ENCODE data around the gene NCAPD2. TPM values are rescaled to one million over a fixed set of nuclear protein-coding genes. Genes with fewer than 3 reads are reported as not detected.
A peak's percentile ranks its signal among the peaks of the same experiment; 100 is the strongest.
"Not testable (repeated sequence)": the region's sequence is repeated elsewhere in the genome, so short reads cannot be mapped to it uniquely, and the experiment has no call there.

Gene NCAPD2
- total and polyA plus RNA-seq, 12 donors = 6.6 to 33.9 (median 20.9) TPM

DNA sequence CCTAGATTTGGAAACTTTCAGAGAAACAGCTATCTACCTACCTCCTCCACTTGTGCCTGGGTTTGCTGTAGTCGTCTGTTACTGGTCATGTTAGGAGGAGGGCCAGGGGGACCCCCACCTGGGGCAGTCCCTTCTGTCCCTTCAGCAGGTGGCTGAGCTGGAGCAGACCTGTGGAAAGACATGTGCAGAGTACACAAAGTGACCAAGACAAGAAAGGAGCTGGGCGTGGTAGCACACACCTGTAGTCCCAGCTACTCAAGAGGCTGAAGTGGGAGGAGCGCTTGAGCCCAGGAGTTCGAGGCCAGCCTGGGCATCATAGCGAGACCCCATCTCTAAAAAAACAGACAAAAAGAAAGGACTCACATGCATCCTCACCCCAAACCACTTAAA lies 27.7 kb upstream of the NCAPD2 start:
- Histone ChIP-seq H3K4me3 (no peak overlapping the region), H3K9me3 (replicated peaks in 1 of 3) (no peaks in the 10 kb centered on the region), H3K36me3 (replicated peaks in 1 of 2) (peaks cover 0 to 50% of the 10 kb centered on the region in 2 donors), H3K27me3 (no peaks in the 10 kb centered on the region), H3K4me1 (replicated peaks in 1 of 2) (peaks cover 17 to 24% of the 10 kb centered on the region in 2 donors), H3K27ac (no peak overlapping the region)
- 89 to 95% (median 92%) methylated on average over 5 of the region's 5 CpGs for WGBS, 4 donors
- TF ChIP-seq POLR2A (IDR thresholded peaks at IDR 0.05) (no peak), CTCF (IDR thresholded peaks at IDR 0.05) (no peak)
- intact Hi-C loops (cut with DNase I) = loop anchor here (5.0 to 10.0 kb wide), 2 partner anchors 134 to 141 kb away; no protein-coding TSS in a partner anchor
- no peak for DNase-seq

DNA sequence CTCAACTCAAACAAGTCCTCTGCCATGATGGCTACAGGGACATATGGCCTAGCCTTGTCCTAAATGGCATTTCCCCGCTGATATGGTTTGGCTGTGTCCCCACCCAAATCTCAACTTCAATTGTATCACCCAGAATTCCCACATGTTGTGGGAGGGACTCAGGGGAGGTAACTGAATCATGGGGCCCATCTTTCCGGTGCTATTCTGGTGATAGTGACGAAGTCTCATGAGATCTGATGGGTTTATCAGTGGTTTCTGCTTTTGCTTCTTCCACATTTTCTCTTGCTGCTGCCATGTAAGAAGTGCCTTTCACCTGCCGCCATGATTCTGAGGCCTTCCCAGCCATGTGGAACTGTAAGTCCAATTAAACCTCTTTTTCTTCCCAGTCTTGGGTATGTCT lies 27.2 kb upstream of the NCAPD2 start:
- peaks cover 0 to 44% of the 10 kb centered on the region in 2 donors for H3K36me3 ChIP-seq (replicated peaks in 1 of 2)

GRCh38 chr12:6467571-6468282 lies 26.2 kb upstream of the NCAPD2 start:
- intact Hi-C loops (cut with DNase I) = loop anchor here (5.0 to 10.0 kb wide), 2 partner anchors 135 to 143 kb away; no protein-coding TSS in a partner anchor
- H3K4me1 ChIP-seq (replicated peaks in 1 of 2) = peaks cover 19 to 27% of the 10 kb centered on the region in 2 donors
- H3K27ac ChIP-seq; DNase-seq; H3K4me3 ChIP-seq; H3K27me3 ChIP-seq; H3K9me3 ChIP-seq (replicated peaks in 1 of 3): not testable (repeated sequence)
- 94 to 99% (median 97%) methylated on average over 9 of the region's 9 CpGs for WGBS, 4 donors
- peaks cover 0 to 34% of the 10 kb centered on the region in 2 donors for H3K36me3 ChIP-seq (replicated peaks in 1 of 2)

More for the DNA sequence above, 27.2 kb upstream of the NCAPD2 start:
- H3K27me3 ChIP-seq; H3K4me3 ChIP-seq; H3K9me3 ChIP-seq (replicated peaks in 1 of 3); H3K27ac ChIP-seq; DNase-seq: not testable (repeated sequence)
- H3K4me1 ChIP-seq (replicated peaks in 1 of 2) = peaks cover 19 to 27% of the 10 kb centered on the region in 2 donors
- intact Hi-C loops (cut with DNase I) = loop anchor here (5.0 to 10.0 kb wide), 2 partner anchors 134 to 142 kb away; no protein-coding TSS in a partner anchor
- WGBS, 4 donors = 95 to 98% (median 96%) methylated on average over 4 of the region's 4 CpGs

DNA sequence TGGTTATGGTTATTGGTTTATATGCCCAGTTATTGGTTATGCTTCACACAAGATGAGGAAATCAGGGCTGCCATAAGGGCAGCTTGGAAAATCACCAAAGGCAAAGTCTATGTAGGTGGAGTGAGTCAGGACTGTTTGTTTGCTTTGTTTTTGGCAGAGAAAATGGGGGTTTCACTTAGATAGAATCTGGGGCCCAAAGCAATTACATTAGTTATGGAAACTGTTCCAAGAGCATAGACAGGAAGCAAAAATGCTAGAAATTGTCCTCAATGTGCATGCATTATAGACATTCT lies 25.7 kb upstream of the NCAPD2 start:
- H3K27me3 ChIP-seq = no peaks in the 10 kb centered on the region
- H3K27ac ChIP-seq = no peak overlapping the region
- DNase-seq = no peak
- H3K4me1 ChIP-seq (replicated peaks in 1 of 2) = peaks cover 19 to 27% of the 10 kb centered on the region in 2 donors
- no peak overlapping the region for H3K4me3 ChIP-seq
- intact Hi-C loops (cut with DNase I) = loop anchor here (5.0 to 10.0 kb wide), 2 partner anchors 136 to 143 kb away; no protein-coding TSS in a partner anchor
- H3K9me3 ChIP-seq (replicated peaks in 1 of 3) = no peaks in the 10 kb centered on the region
- peaks cover 0 to 29% of the 10 kb centered on the region in 2 donors for H3K36me3 ChIP-seq (replicated peaks in 1 of 2)
- TF ChIP-seq CTCF (IDR thresholded peaks at IDR 0.05) (no peak), POLR2A (IDR thresholded peaks at IDR 0.05) (no peak)

- WGBS, 4 donors = 42 to 56% (median 46%) methylated on average over 6 of the region's 6 CpGs
These were observed 24.8 kb upstream of the NCAPD2 start for GRCh38 chr12:6469092-6469491.

More at GRCh38 chr12:6469092-6469491, 24.8 kb upstream of the NCAPD2 start:
- peaks cover 19 to 27% of the 10 kb centered on the region in 2 donors for H3K4me1 ChIP-seq (replicated peaks in 1 of 2)
- no peaks in the 10 kb centered on the region for H3K27me3 ChIP-seq
- peaks cover 0 to 20% of the 10 kb centered on the region in 2 donors for H3K36me3 ChIP-seq (replicated peaks in 1 of 2)
- DNase-seq = peak; percentile 46 to 80 (median 76)
- intact Hi-C loops (cut with DNase I) = loop anchor here (5.0 to 10.0 kb wide), 2 partner anchors 137 to 144 kb away; no protein-coding TSS in a partner anchor
- H3K9me3 ChIP-seq (replicated peaks in 1 of 3) = no peaks in the 10 kb centered on the region
- TF ChIP-seq CTCF (IDR thresholded peaks at IDR 0.05) = no peak
- TF ChIP-seq POLR2A (IDR thresholded peaks at IDR 0.05) = no peak
- H3K27ac ChIP-seq = peak overlapping the region in 3 of 5 donors; percentile 8 to 90 (median 77)
- H3K4me3 ChIP-seq = peak overlapping the region in 2 of 4 donors; percentile 61 to 96
